Activated CD4-positive, alpha-beta T cell treated with anti-CD3 and anti-CD28 coated beads, Interleukin-10, Interleukin-2, amounts not matched to agents 100 ng/mL and 50 ng/mL, durations not matched to agents 16 hours and 8 hours (primary cell): ENCODE data around the gene GSE1.

Experiments used
- DNase-seq: peaks from one replicate; pipeline ENCODE4 v3.0.0-alpha.2; 2020

Gene GSE1

DNA sequence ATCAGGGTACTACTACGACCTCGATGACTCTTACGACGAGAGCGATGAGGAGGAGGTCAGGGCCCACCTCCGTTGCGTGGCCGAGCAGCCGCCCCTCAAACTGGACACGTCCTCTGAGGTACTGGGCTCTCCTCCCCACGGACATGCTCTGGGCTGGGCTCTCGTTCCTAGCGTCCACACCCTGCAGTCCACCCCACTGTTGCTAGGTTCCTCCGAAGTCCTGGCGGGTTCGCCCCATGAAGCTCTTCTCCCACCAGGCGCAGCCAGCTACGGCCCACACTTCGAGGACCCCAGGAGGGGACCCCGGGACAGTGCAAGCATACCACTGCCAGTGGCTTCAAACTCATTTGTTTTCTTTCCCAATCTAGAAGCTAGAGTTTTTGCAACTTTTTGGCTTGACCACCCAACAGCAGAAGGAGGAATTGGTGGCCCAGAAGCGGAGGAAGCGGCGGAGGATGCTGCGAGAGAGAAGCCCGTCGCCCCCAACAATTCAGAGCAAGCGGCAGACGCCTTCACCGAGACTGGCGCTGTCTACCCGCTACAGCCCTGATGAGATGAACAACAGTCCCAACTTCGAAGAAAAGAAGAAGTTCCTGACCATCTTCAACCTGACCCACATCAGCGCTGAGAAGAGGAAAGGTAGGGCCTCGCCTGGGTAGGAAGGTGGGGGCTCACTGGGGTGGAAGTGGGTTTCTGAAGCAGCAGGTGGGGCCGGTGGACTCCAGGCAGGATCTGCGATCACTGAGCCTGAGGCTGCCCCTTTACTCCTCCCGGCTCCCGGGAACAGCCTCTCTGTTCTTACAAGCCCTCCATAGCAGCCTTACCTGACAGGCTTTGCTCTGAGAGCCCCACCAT, 50.1 kb downstream of the GSE1 start:
- no peak for DNase-seq

GRCh38 chr16:85663891-85664321, 50.8 kb downstream of the GSE1 start:
- no peak for DNase-seq

DNA sequence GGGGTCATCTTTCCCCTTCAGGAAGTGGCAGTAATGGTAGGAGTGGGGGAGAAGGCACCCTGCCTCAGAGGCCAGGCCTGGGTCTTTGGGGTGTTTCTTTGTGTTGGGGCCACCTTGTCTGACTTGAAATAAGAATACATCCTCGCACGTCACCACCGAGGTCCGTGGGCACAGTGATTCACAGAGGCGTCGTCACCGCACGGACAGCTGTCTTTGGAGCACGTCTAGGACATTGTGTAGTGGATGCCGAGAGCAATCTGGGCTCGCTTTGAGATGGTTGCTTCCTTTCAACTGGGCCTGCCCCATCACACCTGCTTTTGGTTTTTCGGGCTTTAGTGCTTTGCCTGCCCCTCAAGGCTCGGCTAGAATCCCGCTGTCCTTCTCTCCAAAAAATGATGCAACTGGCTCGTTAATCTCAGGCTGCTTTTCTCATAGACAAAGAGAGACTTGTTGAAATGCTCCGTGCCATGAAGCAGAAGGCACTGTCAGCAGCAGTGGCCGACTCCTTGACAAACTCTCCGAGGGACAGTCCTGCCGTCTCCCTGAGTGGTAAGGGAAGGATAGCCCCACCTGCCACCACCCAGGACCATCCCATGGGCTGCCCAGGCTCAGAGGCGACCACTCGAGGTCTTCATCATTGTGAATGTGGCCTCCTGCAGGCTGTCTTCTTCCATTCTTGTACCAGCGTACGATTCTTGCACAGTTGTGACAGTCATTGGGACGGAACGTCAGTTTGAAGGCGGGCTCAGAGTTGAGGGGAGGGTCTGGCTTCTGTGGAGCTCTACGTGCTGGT, 51.7 kb downstream of the GSE1 start:
- DNase-seq: no peak

GRCh38 chr16:85665373-85665740, 52.2 kb downstream of the GSE1 start:
- no peak for DNase-seq

- no peak for DNase-seq
These were observed 52.8 kb downstream of the GSE1 start for GRCh38 chr16:85665929-85666328.

- no peak for DNase-seq
These were observed 54.1 kb downstream of the GSE1 start for GRCh38 chr16:85667261-85667660.

DNA sequence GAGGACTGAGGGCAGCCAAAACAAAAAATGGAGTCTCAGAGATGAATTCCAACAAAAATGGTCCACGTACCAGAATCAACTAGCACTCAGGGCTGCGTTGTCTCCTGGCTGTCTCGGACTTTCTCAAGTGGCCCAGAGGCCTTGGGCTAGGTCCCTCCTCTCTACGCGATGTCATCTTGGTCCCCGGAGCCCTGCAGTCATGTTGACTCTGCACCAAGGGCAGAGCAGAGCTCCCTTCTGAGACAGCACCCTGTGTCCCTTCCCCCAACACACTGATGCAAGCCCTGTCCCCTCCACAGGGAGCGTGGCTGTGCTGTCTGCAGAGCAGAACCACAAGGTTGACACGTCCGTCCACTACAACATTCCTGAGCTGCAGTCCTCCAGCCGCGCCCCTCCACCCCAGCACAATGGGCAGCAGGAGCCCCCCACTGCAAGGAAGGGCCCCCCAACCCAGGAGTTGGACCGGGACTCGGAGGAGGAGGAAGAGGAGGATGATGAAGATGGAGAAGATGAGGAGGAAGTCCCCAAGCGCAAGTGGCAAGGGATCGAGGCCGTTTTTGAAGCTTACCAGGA, 54.8 kb downstream of the GSE1 start:
- DNase-seq: no peak

GRCh38 chr16:85668676-85669424, 55.7 kb downstream of the GSE1 start:
- DNase-seq: no peak

- DNase-seq: no peak
These were observed 57.7 kb downstream of the GSE1 start for GRCh38 chr16:85670840-85671239.

DNA sequence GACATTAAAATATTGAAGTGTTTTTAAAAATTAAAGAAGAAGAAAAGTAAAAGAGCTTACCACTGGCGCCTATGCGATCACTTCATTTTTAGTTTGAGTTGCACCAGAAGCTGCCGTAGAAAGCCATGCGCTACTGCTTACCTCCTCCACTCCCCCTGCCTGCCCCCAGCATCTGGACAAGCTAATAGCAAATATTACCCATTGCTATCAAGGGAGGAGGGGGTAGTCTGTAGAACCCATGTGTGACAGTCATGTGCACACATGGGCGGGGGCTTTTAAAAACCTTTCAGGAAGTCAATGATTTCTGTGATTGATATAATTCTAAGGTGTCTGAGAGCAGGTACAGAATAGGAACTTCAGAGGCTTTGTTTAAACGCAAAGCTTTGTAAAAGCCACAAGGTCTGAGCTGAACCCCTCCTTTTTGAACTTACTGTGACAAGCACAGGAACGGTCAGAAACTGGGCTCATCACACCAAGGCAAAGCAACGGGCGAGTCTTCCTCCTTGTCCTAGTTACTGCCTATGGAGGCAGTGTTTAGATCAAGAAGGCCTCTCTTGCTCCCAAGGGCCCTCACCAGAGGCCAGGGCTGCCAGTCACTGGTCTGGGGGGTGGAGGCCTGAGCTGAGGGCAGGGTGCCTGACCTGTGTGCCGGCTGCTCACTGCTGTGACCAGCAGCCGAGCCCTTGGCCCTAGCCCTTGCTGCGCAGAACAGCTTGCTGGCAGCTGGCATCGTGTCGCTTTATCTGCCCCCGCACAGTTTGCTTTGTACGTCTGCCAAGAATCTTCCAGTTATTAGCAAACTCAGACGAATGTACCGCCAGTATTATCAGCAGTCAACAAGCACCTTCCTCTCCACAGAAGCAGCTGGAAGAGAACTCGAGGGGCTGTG, 60.7 kb downstream of the GSE1 start:
- DNase-seq: no peak

- DNase-seq: no peak
These were observed 61.3 kb downstream of the GSE1 start for GRCh38 chr16:85674418-85674755.

DNA sequence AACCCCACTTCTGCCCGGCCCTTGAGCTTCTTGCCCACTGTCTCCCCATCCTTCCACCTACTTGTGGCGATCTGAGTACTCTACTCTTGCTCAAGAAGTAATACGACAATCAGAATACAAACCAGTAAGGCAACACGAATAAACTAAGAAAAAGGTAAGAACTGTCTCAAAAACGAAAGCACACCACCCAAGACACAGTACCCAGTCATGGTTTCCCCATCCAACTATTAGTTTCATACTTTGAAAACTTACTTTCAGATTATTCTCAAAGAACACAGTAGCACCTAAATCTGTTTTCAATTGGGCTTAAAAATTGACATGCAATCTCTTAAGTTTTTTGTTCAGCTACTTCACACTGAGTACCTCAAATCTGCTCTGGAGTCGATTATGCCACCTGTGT, 61.7 kb downstream of the GSE1 start:
- DNase-seq: no peak

DNA sequence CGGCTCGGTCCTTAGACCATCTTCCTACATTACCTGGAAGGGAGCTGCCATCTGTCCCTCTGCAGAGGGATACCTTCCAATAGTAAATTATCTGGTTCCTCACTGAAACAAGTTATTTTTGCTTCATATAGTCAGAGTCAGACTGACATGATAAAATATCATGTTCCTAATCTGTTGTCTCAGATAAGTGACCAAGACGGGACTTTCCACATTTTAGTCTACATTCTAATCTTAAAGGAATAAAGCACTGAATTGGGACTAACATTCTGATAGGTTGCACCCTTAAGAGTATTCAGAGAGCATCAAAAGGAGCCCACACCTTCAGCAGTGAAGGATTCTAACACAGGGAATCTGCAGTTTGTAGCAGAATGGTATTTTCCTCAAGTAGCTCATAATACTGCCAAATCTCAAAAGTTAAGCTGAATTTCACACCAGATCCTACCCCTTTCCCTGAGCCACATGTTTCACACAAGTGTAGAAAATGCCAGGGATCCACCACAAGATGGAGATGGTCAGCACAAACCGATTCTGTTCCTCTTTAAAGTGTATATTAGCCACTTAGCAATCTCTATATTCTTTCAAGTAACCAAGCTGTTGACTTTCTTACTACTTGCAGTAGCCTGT, 62.2 kb downstream of the GSE1 start:
- no peak for DNase-seq

DNA sequence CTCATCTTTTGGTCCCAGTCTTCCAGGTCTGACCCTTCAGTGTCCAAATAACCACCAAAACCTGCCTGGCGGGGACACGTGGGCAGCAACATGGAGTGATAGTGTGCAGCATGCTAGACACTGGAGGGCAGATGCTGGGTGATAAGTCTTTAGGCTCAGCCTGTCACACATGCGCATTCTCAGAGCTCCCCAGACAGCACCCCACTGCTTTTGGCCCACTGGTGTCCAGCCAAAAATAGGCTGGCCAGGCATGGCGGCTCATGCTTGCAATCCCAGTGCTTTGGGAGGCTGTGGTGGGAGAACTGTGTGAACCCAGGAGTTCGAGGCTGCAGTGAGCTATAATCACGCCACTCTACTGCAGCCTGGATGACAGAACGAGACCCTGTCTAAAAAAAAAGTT, 63.3 kb downstream of the GSE1 start:
- DNase-seq: no peak

DNA sequence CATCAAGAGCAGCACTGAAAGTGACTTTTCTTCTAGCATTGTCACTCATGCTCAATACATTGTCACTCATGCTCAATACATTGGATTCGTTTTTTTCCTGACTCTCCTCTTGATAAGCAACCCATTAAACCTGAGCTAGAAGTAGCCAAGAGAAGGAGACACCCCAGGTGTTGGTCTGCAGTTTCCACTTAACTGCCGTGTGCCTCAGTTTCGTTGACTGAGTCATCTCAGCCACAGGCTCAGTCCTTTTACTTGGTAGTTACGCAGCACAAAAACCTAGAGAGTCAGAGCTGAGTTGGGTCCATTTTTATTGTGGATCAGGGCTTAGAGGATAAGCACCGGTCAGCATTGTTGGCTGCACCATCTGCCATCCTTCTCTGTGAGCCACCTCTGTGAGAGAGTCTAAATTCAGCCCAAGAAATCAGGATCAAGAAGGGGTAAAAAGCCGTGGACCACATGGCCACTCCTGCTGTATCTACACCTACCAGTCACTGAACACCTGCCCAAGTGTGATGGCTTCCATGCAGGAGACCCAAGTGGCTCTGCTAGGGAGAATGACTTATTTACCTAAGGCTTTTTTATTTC, 64.4 kb downstream of the GSE1 start:
- DNase-seq: peak; percentile 22

- no peak for DNase-seq
These were observed 64.9 kb downstream of the GSE1 start for GRCh38 chr16:85678016-85678415.

DNA sequence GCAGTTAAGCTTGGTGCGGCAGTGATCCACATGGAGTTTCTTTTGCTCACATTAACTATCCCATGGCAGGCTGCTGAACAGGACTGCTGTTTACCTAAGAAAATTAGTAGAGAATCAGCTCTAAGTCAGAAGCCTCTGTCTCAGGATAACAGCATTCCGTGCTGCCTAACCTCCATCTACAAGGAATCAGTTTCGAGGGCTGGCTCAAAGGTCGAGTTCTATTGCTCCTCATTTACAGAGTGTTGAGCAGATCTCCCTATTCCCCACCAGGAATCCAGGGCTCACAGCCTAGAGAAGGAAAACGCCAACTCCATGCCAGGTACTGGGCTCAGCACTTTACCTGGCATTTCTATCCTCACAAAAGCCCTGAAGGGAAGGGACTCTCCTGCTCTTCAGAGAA, 65.7 kb downstream of the GSE1 start:
- no peak for DNase-seq

DNA sequence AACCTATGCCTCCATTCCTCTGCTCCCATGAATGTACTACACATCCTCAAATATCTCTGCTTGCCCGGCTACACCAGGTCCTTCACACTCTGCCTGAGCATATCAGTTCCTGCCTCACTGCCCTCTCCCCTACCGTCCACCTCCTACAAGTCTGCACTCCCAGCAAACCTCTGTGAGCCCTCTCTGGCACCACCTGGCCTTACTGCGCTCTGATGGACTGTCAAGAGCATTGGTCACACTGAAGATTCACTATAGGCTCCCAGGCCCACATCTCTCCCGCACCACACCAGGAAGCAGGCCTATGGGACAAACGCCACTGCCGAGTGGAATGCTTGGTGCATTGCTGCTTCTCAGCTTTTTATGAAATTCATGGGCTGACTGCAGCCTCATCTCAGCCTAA, 66.7 kb downstream of the GSE1 start:
- DNase-seq: no peak

- DNase-seq: no peak
These were observed 67.3 kb downstream of the GSE1 start for GRCh38 chr16:85680352-85680944.

DNA sequence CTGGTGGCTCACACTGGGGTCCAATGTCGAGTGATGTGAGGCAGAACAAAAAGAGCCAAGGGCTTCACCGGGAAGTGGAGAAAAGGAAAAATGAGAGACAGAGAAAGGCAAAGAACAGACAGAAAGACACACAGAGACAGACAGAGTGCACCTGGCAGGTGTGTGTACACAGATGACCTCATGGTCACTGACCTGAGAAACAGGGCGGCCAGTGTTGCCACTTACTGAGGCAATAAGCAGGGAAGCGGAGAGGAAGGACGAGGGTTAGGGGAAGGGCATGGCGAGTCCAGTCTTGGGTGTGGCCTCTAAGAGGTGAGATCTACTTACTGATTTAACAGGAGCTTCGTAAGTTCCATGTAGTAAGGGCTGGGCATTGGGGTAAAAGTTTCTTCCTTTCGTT, 68.1 kb downstream of the GSE1 start:
- DNase-seq: no peak

DNA sequence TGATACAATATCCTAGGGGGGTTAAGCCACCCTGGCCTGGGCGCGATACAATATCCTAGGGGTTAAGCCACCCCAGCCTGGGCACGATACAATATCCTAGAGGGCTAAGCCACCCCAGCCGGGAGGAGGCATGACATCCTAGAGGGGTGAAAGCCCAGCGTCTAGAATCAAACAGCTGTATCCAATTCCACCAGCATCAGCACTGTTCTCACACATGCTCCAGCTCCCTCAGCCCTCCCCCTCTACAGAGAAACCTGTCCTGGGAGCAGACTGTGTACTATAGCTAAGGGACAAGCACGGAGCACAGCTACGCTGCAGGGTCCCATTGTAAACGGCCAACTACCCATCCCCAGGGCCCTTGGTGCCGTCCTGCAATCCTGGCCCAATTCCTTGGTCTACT, 69.4 kb downstream of the GSE1 start:
- no peak for DNase-seq
